ENCODE data around the gene COQ5. TPM values are rescaled to one million over a fixed set of nuclear protein-coding genes. Genes with fewer than 3 reads are reported as not detected.

COQ5 gene
- polyA plus RNA-seq (2011; rRNA removed) (36.2 and 47.1 TPM in 2 replicates), polyA minus RNA-seq (2011; rRNA and poly(A)+ RNA removed) (11.9 and 15.8 TPM in 2 replicates)

GRCh38 chr12:120528861-120529525 is at the start of gene COQ5:
Gene COQ5 (minus strand): TSS chr12:120529158. CDS start chr12:120529141, 17 bp downstream.
- ChIA-PET CTCF (interaction anchor here (0.9 kb wide), 1 partner anchor 807 kb away, joined by 3 read pairs; no protein-coding TSS in a partner anchor), POLR2A (interaction anchor here (0.6 to 1.9 kb wide), 8 partner anchors 10 to 823 kb away, joined by 3 to 14 read pairs (median 4); partner anchors contain the start of genes DYNLL1, POP5 and RNU4-2)
- H3K9me3 ChIP-seq (ENCODE audit: control insufficient read depth, insufficient read depth, low read length) = no peaks in the 10 kb centered on the region; the same call in 1 of the 2 replicates
- peak; percentile 52 for DNase-seq (ENCODE audit: low read depth, low spot score)
- no peak for TF ChIP-seq CTCF (IDR thresholded peaks at IDR 0.05; ENCODE audit: low read depth, low read length)
- no peaks in the 10 kb centered on the region for H3K27me3 ChIP-seq (ENCODE audit: control insufficient read depth, insufficient read depth, low read length)
- H3K27ac ChIP-seq (ENCODE audit: low read depth, low read length) = peak within 1 kb of the TSS; percentile 77
- H3K4me3 ChIP-seq (ENCODE audit: low read depth, low read length) = peak within 1 kb of the TSS; percentile 92

- no peak for TF ChIP-seq CTCF (IDR thresholded peaks at IDR 0.05; ENCODE audit: low read depth, low read length)
- ChIA-PET CTCF (interaction anchor here (1.2 kb wide), 1 partner anchor 9 kb away, joined by 6 read pairs; no protein-coding TSS in a partner anchor), POLR2A (no interaction called here)
- Histone ChIP-seq H3K27ac (ENCODE audit: low read depth, low read length) (no peak overlapping the region), H3K9me3 (ENCODE audit: control insufficient read depth, insufficient read depth, low read length) (no peaks in the 10 kb centered on the region), H3K27me3 (ENCODE audit: control insufficient read depth, insufficient read depth, low read length) (no peaks in the 10 kb centered on the region), H3K4me3 (ENCODE audit: low read depth, low read length) (no peak overlapping the region)
- DNase-seq (ENCODE audit: low read depth, low spot score) = no peak
Measured at GRCh38 chr12:120574106-120574505, 45.1 kb upstream of the COQ5 start.

GRCh38 chr12:120573560-120573959 is 44.6 kb upstream of the COQ5 start:
- POLR2A ChIA-PET = no interaction called here
- H3K27me3 ChIP-seq (ENCODE audit: control insufficient read depth, insufficient read depth, low read length) = no peaks in the 10 kb centered on the region
- no peak overlapping the region for H3K4me3 ChIP-seq (ENCODE audit: low read depth, low read length)
- CTCF ChIA-PET = no interaction called here
- no peaks in the 10 kb centered on the region for H3K9me3 ChIP-seq (ENCODE audit: control insufficient read depth, insufficient read depth, low read length)
- TF ChIP-seq CTCF (IDR thresholded peaks at IDR 0.05; ENCODE audit: low read depth, low read length) = no peak
- H3K27ac ChIP-seq (ENCODE audit: low read depth, low read length) = no peak overlapping the region
- DNase-seq (ENCODE audit: low read depth, low spot score) = no peak

GRCh38 chr12:120571299-120571698 is 42.3 kb upstream of the COQ5 start:
- Histone ChIP-seq H3K27ac (ENCODE audit: low read depth, low read length) (no peak overlapping the region), H3K4me3 (ENCODE audit: low read depth, low read length) (no peak overlapping the region), H3K27me3 (ENCODE audit: control insufficient read depth, insufficient read depth, low read length) (no peaks in the 10 kb centered on the region), H3K9me3 (ENCODE audit: control insufficient read depth, insufficient read depth, low read length) (no peaks in the 10 kb centered on the region)
- DNase-seq (ENCODE audit: low read depth, low spot score) = peak; percentile 16
- ChIA-PET CTCF (no interaction called here), POLR2A (interaction anchor here (0.6 kb wide), 1 partner anchor 75 kb away, joined by 4 read pairs; no protein-coding TSS in a partner anchor)
- TF ChIP-seq CTCF (IDR thresholded peaks at IDR 0.05; ENCODE audit: low read depth, low read length) = no peak

- Histone ChIP-seq H3K4me3 (ENCODE audit: low read depth, low read length) (no peak overlapping the region), H3K9me3 (ENCODE audit: control insufficient read depth, insufficient read depth, low read length) (no peaks in the 10 kb centered on the region), H3K27me3 (ENCODE audit: control insufficient read depth, insufficient read depth, low read length) (no peaks in the 10 kb centered on the region), H3K27ac (ENCODE audit: low read depth, low read length) (no peak overlapping the region)
- DNase-seq (ENCODE audit: low read depth, low spot score) = no peak
- POLR2A ChIA-PET = no interaction called here
- no peak for TF ChIP-seq CTCF (IDR thresholded peaks at IDR 0.05; ENCODE audit: low read depth, low read length)
- CTCF ChIA-PET = no interaction called here
Measured at GRCh38 chr12:120563495-120563894, 34.5 kb upstream of the COQ5 start.
